ENCODE measurements around the gene NANOG.
"Not testable (repeated sequence)": the region's sequence is repeated elsewhere in the genome, so short reads cannot be mapped to it uniquely, and the experiment has no call there.

DNA sequence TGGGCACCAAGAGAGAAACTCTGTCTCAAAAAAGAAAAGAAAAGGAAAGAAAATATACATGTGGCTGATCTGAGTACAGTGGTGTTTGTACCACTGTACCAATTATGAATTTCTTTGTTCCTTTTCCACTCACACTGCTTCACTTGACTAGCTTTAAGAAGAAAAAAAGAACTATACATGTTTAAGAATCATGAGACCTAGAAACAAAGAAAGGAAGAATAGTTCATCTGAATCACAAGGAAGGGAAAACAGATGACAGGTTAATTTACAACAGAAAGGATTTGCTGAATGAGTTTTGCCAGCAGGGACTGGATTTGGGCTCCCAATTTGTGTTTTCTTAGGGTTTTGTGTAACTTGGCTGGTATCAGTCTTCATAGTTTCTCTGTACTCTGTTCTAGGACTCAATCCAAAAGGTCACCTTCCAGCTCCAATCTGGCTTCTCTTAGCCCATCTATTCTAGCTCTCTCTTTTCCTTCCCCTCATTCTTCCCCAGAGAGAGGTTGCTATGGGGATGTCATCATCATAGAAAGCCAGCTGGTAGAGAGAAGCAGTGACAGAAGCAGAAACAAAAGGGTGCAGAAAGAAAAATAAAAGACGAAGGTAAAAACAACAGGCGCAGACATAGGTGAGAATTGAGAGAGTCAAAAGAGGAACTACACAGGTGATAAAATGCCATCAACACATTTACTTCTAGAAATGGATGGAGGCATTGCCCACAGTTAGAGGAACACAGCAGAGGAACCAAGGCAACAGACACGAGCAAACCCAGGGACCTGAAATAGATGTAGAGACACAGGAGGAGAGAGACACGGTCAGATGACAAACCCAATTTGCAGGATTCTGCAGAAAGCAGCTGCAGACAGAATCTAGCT lies 58.3 kb downstream of the NANOG start:
- not testable (repeated sequence) for TF ChIP-seq EZH2 (IDR thresholded peaks at IDR 0.05; ENCODE audit: insufficient read depth, low read length); CTCF (IDR thresholded peaks at IDR 0.05; ENCODE audit: insufficient read depth, low read depth, low read length)

Measured in astrocyte (in vitro differentiated cells and primary cell).